IMR-90 (cell line): ENCODE data around the gene CDK7. TPM values are rescaled to one million over a fixed set of nuclear protein-coding genes. Genes with fewer than 3 reads are reported as not detected.

Experiments
- ATAC-seq: fragments of 200-7000 bp; cut with Tn5 transposase; 2 replicates; pipeline ENCODE4 v1.9.1; 2020; ENCODE audit warnings: low read depth, mild to moderate bottlenecking, moderate library complexity
- BruUV-seq: library from RNA; stranded (reverse); fragments of 400-500 nt; replicated peaks from 2 replicates; lab custom pipeline; 2021; lab: Mats Ljungman, UMichigan
- CTCF ChIA-PET: fragments of 300-600 bp; formaldehyde crosslinking; extraction: SDS; loops from one replicate; lab custom pipeline; 2021; ENCODE audit warnings: antibody characterized with exemption; lab: Yijun Ruan, JAX
- POLR2A ChIA-PET: fragments of 300-600 bp; sonication (Branson Sonifier 250); formaldehyde crosslinking; loops from one replicate; lab custom pipeline; 2022; ENCODE audit warnings: antibody characterized with exemption; ENCODE audit not compliant: unreplicated experiment; lab: Charles Lee
- DNase-seq: peaks from one replicate; pipeline ENCODE4 v3.0.0; 2013
- H2AFZ ChIP-seq: replicated peaks from 2 replicates; pipeline ENCODE3; 2013; ENCODE audit warnings: low read length, mild to moderate bottlenecking; ENCODE audit not compliant: poor library complexity
- H2AK5ac ChIP-seq: 2 replicates; pipeline ENCODE4 v1.6.1; 2013; ENCODE audit warnings: low read depth, low read length, inconsistent platforms
- H2AK9ac ChIP-seq: replicated peaks from 2 replicates; pipeline ENCODE3; 2013; ENCODE audit warnings: mild to moderate bottlenecking, low read depth, low read length, moderate library complexity; ENCODE audit not compliant: poor library complexity
- H2BK120ac ChIP-seq: 2 replicates; pipeline ENCODE4 v1.6.1; 2013; ENCODE audit warnings: low read depth, low read length, inconsistent platforms
- H2BK15ac ChIP-seq: 3 replicates; pipeline ENCODE4 v1.6.1; 2013; ENCODE audit warnings: low read depth, low read length, inconsistent platforms
- H2BK20ac ChIP-seq: 2 replicates; pipeline ENCODE4 v1.6.1; 2013; ENCODE audit warnings: low read depth, mild to moderate bottlenecking, inconsistent platforms, low read length, moderate library complexity
- H2BK5ac ChIP-seq: 2 replicates; pipeline ENCODE4 v1.6.1; 2013; ENCODE audit warnings: mild to moderate bottlenecking, low read depth, low read length, inconsistent platforms; ENCODE audit not compliant: poor library complexity, severe bottlenecking
- H3K14ac ChIP-seq: replicated peaks from 2 replicates; pipeline ENCODE4 v1.6.1; 2013; ENCODE audit warnings: low read depth, low read length, inconsistent platforms
- H3K18ac ChIP-seq: 2 replicates; pipeline ENCODE4 v1.6.1; 2013; ENCODE audit warnings: low read depth, low read length, control low read depth
- H3K23ac ChIP-seq: 2 replicates; pipeline ENCODE4 v1.6.1; 2013; ENCODE audit warnings: low read depth, low read length, inconsistent platforms
- H3K27ac ChIP-seq: 2 replicates; pipeline ENCODE4 v1.5.1; 2013; ENCODE audit warnings: mild to moderate bottlenecking, control low read depth, low read length; ENCODE audit not compliant: insufficient read depth
- H3K27me3 ChIP-seq: 2 replicates; pipeline ENCODE4 v1.6.1; 2013; ENCODE audit warnings: low read length; ENCODE audit not compliant: control insufficient read depth, insufficient read depth
- H3K36me3 ChIP-seq: 2 replicates; pipeline ENCODE4 v1.6.1; 2013; ENCODE audit warnings: low read length, mixed read lengths; ENCODE audit not compliant: control insufficient read depth, insufficient read depth
- H3K4ac ChIP-seq: 2 replicates; pipeline ENCODE4 v1.6.1; 2013; ENCODE audit warnings: low read depth, low read length, inconsistent platforms
- H3K4me1 ChIP-seq: 2 replicates; pipeline ENCODE4 v1.6.1; 2013; ENCODE audit warnings: low read length, mixed read lengths; ENCODE audit not compliant: control insufficient read depth, insufficient read depth
- H3K4me2 ChIP-seq: 2 replicates; pipeline ENCODE4 v1.6.1; 2013; ENCODE audit warnings: low read depth, mild to moderate bottlenecking, control low read depth, low read length, moderate library complexity
- H3K4me3 ChIP-seq: 2 replicates; pipeline ENCODE4 v1.5.1; 2013; ENCODE audit warnings: low read depth, mild to moderate bottlenecking, control low read depth, low read length, moderate library complexity; ENCODE audit not compliant: insufficient read depth
- H3K56ac ChIP-seq: 2 replicates; pipeline ENCODE4 v1.6.1; 2013; ENCODE audit warnings: low read length, inconsistent platforms; ENCODE audit not compliant: insufficient read depth; ENCODE audit errors: extremely low read depth
- H3K79me1 ChIP-seq, 2 experiments: 2 replicates each; pipeline ENCODE4 v1.6.1; 2013; ENCODE audit warnings: low read length in 2 of 2, inconsistent platforms in 1 of 2, low read depth in 1 of 2
- H3K9ac ChIP-seq: 2 replicates; pipeline ENCODE4 v1.6.1; 2013; ENCODE audit warnings: low read depth, low read length, control low read depth
- H3K9me1 ChIP-seq: 2 replicates; pipeline ENCODE4 v1.6.1; 2013; ENCODE audit warnings: low read length, inconsistent platforms; ENCODE audit not compliant: insufficient read depth
- H3K9me3 ChIP-seq: 2 replicates; pipeline ENCODE4 v1.6.1; 2013; ENCODE audit warnings: low read length; ENCODE audit not compliant: control insufficient read depth, insufficient read depth
- H4K20me1 ChIP-seq: 2 replicates; pipeline ENCODE4 v1.6.1; 2013; ENCODE audit warnings: low read length, inconsistent platforms; ENCODE audit not compliant: insufficient read depth
- H4K5ac ChIP-seq: 2 replicates; pipeline ENCODE4 v1.6.1; 2013; ENCODE audit warnings: mild to moderate bottlenecking, low read depth, low read length, control low read depth
- H4K8ac ChIP-seq, 2 experiments: 2 replicates each; pipeline ENCODE4 v1.6.1; 2013; ENCODE audit warnings: low read depth in 2 of 2, low read length in 2 of 2, control low read depth in 1 of 2, inconsistent platforms in 1 of 2
- H4K91ac ChIP-seq: 2 replicates; pipeline ENCODE4 v1.6.1; 2013; ENCODE audit warnings: low read depth, low read length, inconsistent platforms; ENCODE audit not compliant: insufficient read depth
- BHLHE40 ChIP-seq: fragments of 150-350 bp; IDR thresholded peaks from 2 replicates; pipeline ENCODE4 v1.6.1; 2016; ENCODE audit warnings: mild to moderate bottlenecking, low read depth, low read length
- CHD1 ChIP-seq: IDR thresholded peaks from 2 replicates; pipeline ENCODE4 v1.6.1; 2012; ENCODE audit warnings: low read depth, low read length, improper control_type of control experiment
- MAZ ChIP-seq: IDR thresholded peaks from 2 replicates; pipeline ENCODE4 v1.6.1; 2012; ENCODE audit warnings: low read depth, mild to moderate bottlenecking, low read length, improper control_type of control experiment, moderate library complexity, borderline replicate concordance
- MXI1 ChIP-seq: IDR thresholded peaks from 2 replicates; pipeline ENCODE4 v1.6.1; 2012; ENCODE audit warnings: low read depth, mild to moderate bottlenecking, low read length, moderate library complexity, borderline replicate concordance
- SMC3 ChIP-seq: fragments of 150-350 bp; IDR thresholded peaks from 2 replicates; pipeline ENCODE4 v1.6.1; 2016; ENCODE audit warnings: low read depth, mild to moderate bottlenecking, antibody characterized with exemption, low read length, moderate library complexity
- WGBS, 2 experiments: methylation state at CpG; one replicate each; pipeline versions ENCODE4 v1.1.5 to v1.1.7; 2013; ENCODE audit warnings: missing lambda C conversion rate in 2 of 2; ENCODE audit not compliant: insufficient read length in 1 of 2; ENCODE audit errors: extremely low coverage in 2 of 2; 5-methylcytosine and 5-hydroxymethylcytosine counted together
- dilution Hi-C: fragments of 300-500 bp; cut with HindIII; formaldehyde crosslinking; loops from one replicate; pipeline ENCODE4 v1.14.3; 2018; ENCODE audit warnings: low sequenced_read_pairs; ENCODE audit not compliant: unreplicated experiment
- in situ Hi-C: fragments of 300-500 bp; cut with MboI; formaldehyde crosslinking; loops from 3 replicates; pipeline ENCODE4 v1.14.3; 2019; ENCODE audit warnings: low sequenced_read_pairs, inconsistent platforms, mixed read lengths
- intact Hi-C: fragments of 100-400 bp; cut with micrococcal nuclease; formaldehyde crosslinking; loops from 2 replicates; pipeline ENCODE4 v1.10.0; 2022
- polyA plus RNA-seq, 3 experiments: library from polyadenylated mRNA; depleted of rRNA; stranded (reverse); fragments of >200 nt; gene quantifications; 2 replicates each; pipeline ENCODE4 v1.2.3, GENCODE V29; 2012; ENCODE audit warnings: low replicate concordance in 1 of 3
- total RNA-seq: library from RNA; depleted of rRNA; stranded (reverse); fragments of >200 nt; gene quantifications from 2 replicates; pipeline ENCODE4 v1.2.3, GENCODE V29; 2012
- TF ChIP-seq, protein P1 (sequence below): fragments of 150-350 bp; IDR thresholded peaks from 2 replicates; pipeline ENCODE4 v1.6.1; 2017; ENCODE audit warnings: mild to moderate bottlenecking, antibody characterized with exemption, low read length, low read depth

CDK7 gene
- total and polyA plus RNA-seq, 2 of the 4 experiments (the other 2 are of a cell fraction) = 59.8 to 65.6 TPM

DNA sequence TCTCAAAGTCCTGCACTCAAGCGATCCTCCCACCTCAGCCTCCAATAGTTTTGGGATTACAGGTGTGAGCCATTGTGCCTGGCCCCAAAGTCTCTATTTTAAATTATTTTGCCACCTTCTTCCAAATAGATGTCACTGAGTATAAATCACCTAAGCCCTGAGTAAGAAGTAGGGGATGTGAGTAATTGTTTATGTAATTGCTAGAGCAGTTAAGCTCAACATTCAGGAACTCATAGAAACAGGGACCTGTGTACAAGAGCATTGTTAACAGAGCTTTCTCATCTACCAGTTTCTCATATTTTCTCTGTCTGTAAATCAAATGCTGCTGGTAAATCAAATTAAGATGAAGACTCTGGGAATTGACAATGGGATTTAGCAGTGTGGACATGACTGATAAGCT lies 26.3 kb downstream of the CDK7 start:
- Histone ChIP-seq H3K9me1 (peaks cover 5% of the 10 kb centered on the region; the same call in 1 of the 2 replicates), H3K9me3 (no peaks in the 10 kb centered on the region), H3K4me3 (no peak overlapping the region), H2BK15ac (no peak overlapping the region), H4K5ac (peak overlapping the region; percentile 80; the same call in 1 of the 2 replicates), H3K36me3 (peaks cover 44% of the 10 kb centered on the region), H4K91ac (no peak overlapping the region), H3K4me2 (peak overlapping the region; percentile 84; the same call in 1 of the 2 replicates), H3K27ac (no peak overlapping the region), H2AK5ac (peak overlapping the region; percentile 89; the same call in 1 of the 2 replicates), H3K4me1 (peaks cover 6% of the 10 kb centered on the region; the same call in 1 of the 2 replicates), H3K9ac (peak overlapping the region; percentile 29; the same call in 1 of the 2 replicates), H2BK120ac (no peak overlapping the region), H2AFZ (no peak overlapping the region), H3K14ac (peak overlapping the region; percentile 61), H2BK5ac (peak overlapping the region; percentile 97), H3K23ac (0 out of 2 replicates have a peak overlapping the region, but pooled peaks have one; percentile 52), H3K79me1 (peaks cover 20 to 30% of the 10 kb centered on the region in 2 experiments), H3K27me3 (no peaks in the 10 kb centered on the region), H2BK20ac (peak overlapping the region; percentile 8; the same call in 1 of the 2 replicates), H4K8ac (0 out of 4 replicates have a peak overlapping the region, but pooled peaks of 1 of the 2 experiments have one; percentile 28), H3K4ac (peak overlapping the region; percentile 45; the same call in 1 of the 2 replicates), H3K18ac (peak overlapping the region; percentile 88; the same call in 1 of the 2 replicates), H4K20me1 (peaks cover 4% of the 10 kb centered on the region; the same call in 1 of the 2 replicates), H3K56ac (no peak overlapping the region), H2AK9ac (no peak overlapping the region)
- POLR2A ChIA-PET = no interaction called here
- intact Hi-C loops = no loop called here
- CTCF ChIA-PET = no interaction called here
- no peak for TF ChIP-seq MAZ
- TF ChIP-seq MXI1 = no peak
- TF ChIP-seq BHLHE40 = no peak
- TF ChIP-seq CHD1 = no peak
- TF ChIP-seq SMC3 = no peak
- TF ChIP-seq, protein P1, sequence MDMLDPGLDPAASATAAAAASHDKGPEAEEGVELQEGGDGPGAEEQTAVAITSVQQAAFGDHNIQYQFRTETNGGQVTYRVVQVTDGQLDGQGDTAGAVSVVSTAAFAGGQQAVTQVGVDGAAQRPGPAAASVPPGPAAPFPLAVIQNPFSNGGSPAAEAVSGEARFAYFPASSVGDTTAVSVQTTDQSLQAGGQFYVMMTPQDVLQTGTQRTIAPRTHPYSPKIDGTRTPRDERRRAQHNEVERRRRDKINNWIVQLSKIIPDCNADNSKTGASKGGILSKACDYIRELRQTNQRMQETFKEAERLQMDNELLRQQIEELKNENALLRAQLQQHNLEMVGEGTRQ = no peak
- in situ Hi-C loops = no loop called here
- dilution Hi-C loops = no loop called here
- DNase-seq (peak; percentile 83), ATAC-seq (peak; percentile 85)
- BruUV-seq = no TSS peak
- WGBS, 2 experiments = no CpG with 5 or more reads among the region's 1 CpG
